ENCODE results near the gene SENP2. TPM values are rescaled to one million over a fixed set of nuclear protein-coding genes. Genes with fewer than 3 reads are reported as not detected.
"Not testable (repeated sequence)": the region's sequence is repeated elsewhere in the genome, so short reads cannot be mapped to it uniquely, and the experiment has no call there.

Gene SENP2
- polyA plus RNA-seq, 3 donors from 2014 or later = 11.8 to 15.0 (median 13.1) TPM

DNA sequence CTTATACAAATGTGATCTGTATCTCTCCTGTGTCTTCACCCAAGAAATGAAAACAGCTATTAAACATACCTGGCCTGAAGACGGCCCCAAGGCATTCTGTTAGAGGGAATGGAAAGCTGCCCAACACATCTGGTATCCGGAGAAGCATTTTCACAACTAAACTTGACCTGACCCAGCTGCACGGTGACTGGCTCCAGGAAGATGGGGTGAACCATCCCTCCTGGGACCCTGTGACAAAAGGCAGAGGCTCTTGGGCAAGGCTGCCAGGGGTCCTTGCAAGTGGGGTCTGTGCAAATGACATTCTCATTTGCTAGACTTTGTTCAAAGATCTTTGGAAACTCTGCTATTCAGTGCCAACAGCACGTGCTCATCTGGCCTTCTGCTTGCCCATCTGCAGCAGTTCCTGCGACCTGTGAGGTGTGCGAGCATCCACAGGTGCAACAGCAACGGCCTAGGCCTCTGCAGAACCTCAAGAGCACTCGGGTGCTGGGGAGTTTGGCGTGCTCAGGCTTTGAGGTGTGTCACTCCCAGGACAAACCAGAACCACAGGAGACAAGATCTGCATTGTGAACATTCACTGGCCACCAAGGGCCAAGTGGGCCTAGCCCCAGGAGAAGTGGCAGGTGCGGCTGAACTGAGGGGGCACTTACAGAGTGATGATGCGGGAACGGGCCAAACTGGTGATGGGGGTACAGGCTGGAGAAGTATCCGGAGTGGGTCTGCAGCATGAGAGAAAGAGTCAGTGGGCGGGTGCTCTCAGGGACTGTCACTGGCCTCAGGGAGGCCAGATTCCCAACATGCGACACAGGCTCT, 71.8 kb downstream of the SENP2 start:
- Mint-ChIP-seq H3K36me3 (no peaks in the 10 kb centered on the region), H3K27me3 (ENCODE audit: low read depth in 3 of 3) (peaks cover 0 to 8% (median 8%) of the 10 kb centered on the region in 3 donors), H3K4me3 (no peak overlapping the region), H3K9me3 (no peaks in the 10 kb centered on the region), H3K4me1 (peaks cover 21 to 27% of the 10 kb centered on the region in 2 donors), H3K27ac (no peak overlapping the region)
- DNase-seq = no peak

GRCh38 chr3:185658504-185658912, 72.4 kb downstream of the SENP2 start:
- Mint-ChIP-seq H3K4me1 (peaks cover 21 to 28% of the 10 kb centered on the region in 2 donors), H3K4me3 (no peak overlapping the region), H3K36me3 (no peaks in the 10 kb centered on the region), H3K27ac (no peak overlapping the region), H3K27me3 (ENCODE audit: low read depth in 3 of 3) (peaks cover 0 to 8% (median 8%) of the 10 kb centered on the region in 3 donors), H3K9me3 (no peaks in the 10 kb centered on the region)
- DNase-seq = no peak

DNA sequence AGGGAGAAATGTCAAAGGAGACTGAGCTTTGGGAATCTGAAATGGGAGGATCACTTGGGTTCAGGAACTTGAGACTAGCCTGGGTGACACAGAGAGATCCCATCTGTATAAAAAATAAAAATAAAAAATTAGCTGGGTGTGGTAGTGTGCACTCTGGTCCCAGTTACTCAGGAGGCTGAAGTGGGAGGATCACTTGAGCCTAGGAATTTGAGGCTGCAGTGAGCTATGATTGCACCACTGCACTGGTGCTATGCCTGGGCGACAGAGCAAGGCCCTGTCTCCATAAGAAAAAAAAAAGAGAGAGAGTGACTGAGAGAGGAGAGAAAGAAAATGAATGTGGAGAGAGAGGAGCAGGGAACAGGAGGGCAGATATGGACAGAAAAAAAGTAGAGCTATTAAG, 72.8 kb downstream of the SENP2 start:
- no peaks in the 10 kb centered on the region for H3K9me3 Mint-ChIP-seq
- no peak overlapping the region for H3K27ac Mint-ChIP-seq
- peaks cover 0 to 8% (median 8%) of the 10 kb centered on the region in 3 donors for H3K27me3 Mint-ChIP-seq (ENCODE audit: low read depth in 3 of 3)
- DNase-seq = no peak
- no peaks in the 10 kb centered on the region for H3K36me3 Mint-ChIP-seq
- no peak overlapping the region for H3K4me3 Mint-ChIP-seq
- H3K4me1 Mint-ChIP-seq = peaks cover 21 to 28% of the 10 kb centered on the region in 2 donors

DNA sequence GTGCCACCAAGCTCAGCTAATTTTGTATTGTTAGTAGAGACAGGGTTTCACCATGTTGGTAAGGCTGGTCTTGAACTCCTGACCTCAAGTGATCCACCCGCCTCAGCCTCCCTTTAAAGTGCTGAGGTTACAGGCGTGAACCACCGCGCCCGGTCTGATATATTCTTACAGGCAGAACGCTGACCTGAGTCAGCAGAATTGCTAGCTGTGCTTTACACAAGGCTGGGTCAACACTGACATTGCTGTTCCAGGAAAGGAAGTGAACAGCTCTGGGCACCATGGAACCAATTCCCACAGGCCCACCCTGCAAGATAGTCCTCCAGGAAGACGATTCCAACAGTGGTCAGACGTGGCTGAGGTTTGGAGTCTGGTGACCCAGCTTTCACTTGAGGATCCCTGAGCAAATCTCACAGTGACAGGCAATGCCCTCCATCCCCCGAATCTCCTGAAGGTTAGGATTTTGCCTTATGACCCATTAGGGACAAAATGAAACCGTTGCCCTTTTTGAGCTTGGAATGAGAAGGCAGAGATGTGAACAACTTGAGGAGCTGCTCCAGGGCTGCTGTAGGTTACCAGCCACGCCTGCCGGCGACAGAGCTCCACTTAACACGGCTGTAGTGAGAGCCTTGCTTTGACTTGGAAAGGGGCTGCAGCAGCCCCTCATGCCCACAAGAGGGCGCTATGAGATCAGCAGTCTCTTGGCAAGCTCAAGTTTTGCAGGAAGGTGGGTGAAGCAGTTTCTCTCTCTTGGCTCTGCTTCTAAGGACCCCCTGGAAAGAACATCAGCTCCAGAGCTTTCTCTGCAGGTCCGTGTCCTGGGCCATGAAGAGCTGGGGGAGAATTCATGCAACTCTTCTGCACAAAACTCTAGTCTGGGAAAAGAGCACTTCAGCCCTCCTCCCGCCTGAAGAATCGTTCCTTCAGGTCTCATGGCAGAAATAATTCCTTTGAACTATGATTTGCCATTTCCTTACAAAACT, 74.1 kb downstream of the SENP2 start:
- Mint-ChIP-seq H3K4me3 (peak overlapping the region in 3 of 5 donors; percentile 29 to 76 (median 68)), H3K9me3 (no peaks in the 10 kb centered on the region), H3K27me3 (ENCODE audit: low read depth in 3 of 3) (peaks cover 0 to 8% (median 8%) of the 10 kb centered on the region in 3 donors), H3K4me1 (peaks cover 21 to 28% of the 10 kb centered on the region in 2 donors), H3K36me3 (peaks cover 0 to 3% (median 0%) of the 10 kb centered on the region in 3 donors), H3K27ac (peak overlapping the region in 4 of 6 donors; percentile 28 to 73 (median 56))
- peak; percentile 69 to 73 (median 71) for DNase-seq

DNA sequence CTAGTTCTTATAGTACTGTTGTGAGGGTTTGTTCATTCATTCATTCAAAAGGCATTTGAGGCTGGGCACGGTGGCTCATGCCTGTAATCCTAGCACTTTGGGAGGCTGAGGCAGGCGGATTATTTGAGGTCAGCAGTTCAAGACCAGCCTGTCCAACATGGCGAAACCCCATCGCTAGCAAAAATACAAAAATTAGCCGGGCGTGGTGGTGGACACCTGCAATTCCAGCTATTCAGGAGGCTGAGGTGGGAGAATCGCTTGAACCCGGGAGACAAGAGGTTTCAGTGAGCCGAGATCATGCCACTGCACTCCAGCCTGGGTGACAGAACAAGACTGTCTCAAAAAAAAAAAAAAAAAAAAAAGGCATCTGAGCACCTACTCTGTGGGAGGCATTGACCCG, 75.2 kb downstream of the SENP2 start:
- peak overlapping the region in 3 of 6 donors; percentile 8 to 88 (median 88) for H3K27ac Mint-ChIP-seq
- H3K9me3 Mint-ChIP-seq; DNase-seq; H3K36me3 Mint-ChIP-seq; H3K27me3 Mint-ChIP-seq (ENCODE audit: low read depth in 3 of 3): not testable (repeated sequence)
- peaks cover 21 to 28% of the 10 kb centered on the region in 2 donors for H3K4me1 Mint-ChIP-seq
- H3K4me3 Mint-ChIP-seq = peak overlapping the region in 3 of 5 donors; percentile 57 to 75 (median 66)

DNA sequence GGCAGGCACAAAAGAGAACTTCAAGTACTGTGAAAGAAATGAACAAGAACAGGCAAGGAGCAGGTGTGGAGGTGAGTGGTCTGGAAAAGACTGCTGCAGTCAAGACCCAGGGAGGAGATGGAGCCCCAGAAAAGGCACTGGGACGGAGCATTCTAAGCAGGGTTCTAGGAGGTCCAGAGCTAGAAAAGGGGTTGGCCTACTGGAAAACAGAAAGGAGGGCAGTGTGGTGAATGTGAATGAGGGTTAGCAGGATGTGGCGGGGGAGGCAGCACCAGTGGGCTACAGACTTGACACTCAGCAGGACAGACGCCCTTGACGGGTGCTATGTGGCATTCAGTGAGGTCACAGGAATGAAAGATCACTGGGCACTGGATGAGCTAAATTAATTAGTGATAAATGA, 75.7 kb downstream of the SENP2 start:
- Mint-ChIP-seq H3K4me1 (peaks cover 21 to 28% of the 10 kb centered on the region in 2 donors), H3K27me3 (ENCODE audit: low read depth in 3 of 3) (peaks cover 0 to 8% (median 8%) of the 10 kb centered on the region in 3 donors), H3K9me3 (no peaks in the 10 kb centered on the region), H3K27ac (peak overlapping the region in 5 of 6 donors; percentile 65 to 88 (median 73)), H3K4me3 (peak overlapping the region in 4 of 5 donors; percentile 18 to 75 (median 62)), H3K36me3 (peaks cover 0 to 3% (median 0%) of the 10 kb centered on the region in 3 donors)
- peak; percentile 59 to 64 (median 64) for DNase-seq

DNA sequence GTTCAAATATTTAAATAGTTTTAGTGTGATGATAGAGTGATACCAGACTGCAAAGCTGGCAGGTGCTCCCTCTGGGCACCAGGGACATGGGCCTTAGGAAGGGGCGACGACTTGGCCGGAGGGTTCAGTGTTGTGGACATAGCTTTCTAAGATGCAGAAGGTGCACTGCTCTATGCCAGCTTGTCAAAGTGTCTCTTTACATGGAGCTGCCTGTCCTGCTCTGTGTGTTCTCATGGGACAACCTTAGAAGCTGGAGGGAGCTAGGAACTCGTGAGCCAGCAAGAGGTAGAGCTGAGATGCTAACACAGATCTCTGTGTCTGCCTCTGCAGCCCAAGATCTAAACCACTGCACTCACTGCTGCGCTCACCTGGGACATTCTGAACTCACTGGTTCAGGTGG, 77.8 kb downstream of the SENP2 start:
- Mint-ChIP-seq H3K4me3 (no peak overlapping the region), H3K27ac (peak overlapping the region in 1 of 6 donors; percentile 75), H3K9me3 (no peaks in the 10 kb centered on the region), H3K4me1 (peaks cover 21 to 28% of the 10 kb centered on the region in 2 donors), H3K27me3 (ENCODE audit: low read depth in 3 of 3) (peaks cover 0 to 8% (median 8%) of the 10 kb centered on the region in 3 donors), H3K36me3 (peaks cover 0 to 3% (median 0%) of the 10 kb centered on the region in 3 donors)
- no peak for DNase-seq

- DNase-seq = no peak
- H3K27me3 Mint-ChIP-seq (ENCODE audit: low read depth in 3 of 3) = no peaks in the 10 kb centered on the region
- peaks cover 0 to 3% (median 0%) of the 10 kb centered on the region in 3 donors for H3K36me3 Mint-ChIP-seq
- H3K9me3 Mint-ChIP-seq = no peaks in the 10 kb centered on the region
- H3K4me3 Mint-ChIP-seq = no peak overlapping the region
- peaks cover 0 to 2% of the 10 kb centered on the region in 2 donors for H3K4me1 Mint-ChIP-seq
- H3K27ac Mint-ChIP-seq = no peak overlapping the region
Observed at GRCh38 chr3:185667574-185667973, 81.5 kb downstream of the SENP2 start.

DNA sequence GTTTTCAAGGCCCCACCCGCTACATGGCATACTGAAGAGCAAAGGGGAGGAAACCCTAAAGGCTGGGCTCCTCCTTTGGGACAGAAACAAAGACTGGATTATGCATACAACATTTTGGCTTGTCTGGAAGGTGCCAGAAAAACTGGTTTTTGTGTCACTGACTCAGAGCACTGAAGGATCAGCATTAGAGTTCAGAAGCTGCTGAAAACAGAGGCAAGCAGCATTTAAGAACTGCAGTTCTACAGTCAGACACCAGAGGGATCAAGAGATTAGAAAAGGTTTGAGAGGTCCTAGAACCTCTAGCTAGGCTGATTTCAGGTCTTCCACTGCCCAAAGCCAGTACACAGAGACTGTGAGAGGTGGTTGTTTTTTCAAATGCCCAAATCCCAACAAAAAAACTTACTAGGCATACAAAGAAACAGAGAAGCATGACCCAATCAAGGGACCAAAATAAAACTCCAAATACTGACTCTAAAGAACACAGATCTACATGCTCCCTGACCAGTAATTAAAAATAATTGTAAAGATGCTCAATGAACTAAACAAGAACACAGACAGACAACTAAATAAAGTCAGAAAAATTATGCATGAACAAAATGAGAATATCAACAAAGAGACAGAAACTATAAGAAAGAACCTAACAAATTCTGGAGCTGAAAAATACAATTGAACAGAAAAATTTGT, 91.2 kb downstream of the SENP2 start:
- Mint-ChIP-seq H3K4me1 (no peaks in the 10 kb centered on the region), H3K27ac (no peak overlapping the region), H3K36me3 (peaks cover 0 to 9% (median 0%) of the 10 kb centered on the region in 3 donors), H3K27me3 (ENCODE audit: low read depth in 3 of 3) (peaks cover 2 to 5% (median 5%) of the 10 kb centered on the region in 3 donors), H3K9me3 (peaks cover 0 to 17% (median 3%) of the 10 kb centered on the region in 6 donors), H3K4me3 (no peak overlapping the region)
- DNase-seq = peak in 2 of 3 donors; percentile 22 to 26

GRCh38 chr3:185678027-185678426, 91.9 kb downstream of the SENP2 start:
- Mint-ChIP-seq H3K36me3 (peaks cover 0 to 9% (median 0%) of the 10 kb centered on the region in 3 donors), H3K27ac (no peak overlapping the region), H3K27me3 (ENCODE audit: low read depth in 3 of 3) (peaks cover 2 to 5% (median 5%) of the 10 kb centered on the region in 3 donors), H3K4me1 (no peaks in the 10 kb centered on the region), H3K9me3 (peaks cover 0 to 17% (median 3%) of the 10 kb centered on the region in 6 donors), H3K4me3 (no peak overlapping the region)
- no peak for DNase-seq

GRCh38 chr3:185680231-185680630, 94.1 kb downstream of the SENP2 start:
- peaks cover 2 to 5% (median 5%) of the 10 kb centered on the region in 3 donors for H3K27me3 Mint-ChIP-seq (ENCODE audit: low read depth in 3 of 3)
- peaks cover 0 to 17% (median 3%) of the 10 kb centered on the region in 6 donors for H3K9me3 Mint-ChIP-seq
- no peaks in the 10 kb centered on the region for H3K4me1 Mint-ChIP-seq
- peaks cover 0 to 9% (median 0%) of the 10 kb centered on the region in 3 donors for H3K36me3 Mint-ChIP-seq
- no peak for DNase-seq
- H3K4me3 Mint-ChIP-seq = no peak overlapping the region
- no peak overlapping the region for H3K27ac Mint-ChIP-seq
